ES-I3 (cell line): ENCODE results near the gene TIMM9.

Experiments
- H3K36me3 ChIP-seq: 2 replicates; pipeline ENCODE4 v1.6.1; 2013; ENCODE audit warnings: mild to moderate bottlenecking, low read length, control low read depth, moderate library complexity; ENCODE audit not compliant: insufficient read depth
- H3K4me1 ChIP-seq: 2 replicates; pipeline ENCODE4 v1.6.1; 2013; ENCODE audit warnings: mild to moderate bottlenecking, control low read depth, low read length; ENCODE audit not compliant: insufficient read depth
- H3K9ac ChIP-seq: 2 replicates; pipeline ENCODE4 v1.6.1; 2013; ENCODE audit warnings: low read depth, mild to moderate bottlenecking, low read length, moderate library complexity
- H3K9me3 ChIP-seq: 2 replicates; pipeline ENCODE4 v1.6.1; 2013; ENCODE audit warnings: mild to moderate bottlenecking, low read length, moderate library complexity; ENCODE audit not compliant: control insufficient read depth, insufficient read depth

Gene TIMM9, protein sequence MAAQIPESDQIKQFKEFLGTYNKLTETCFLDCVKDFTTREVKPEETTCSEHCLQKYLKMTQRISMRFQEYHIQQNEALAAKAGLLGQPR

DNA sequence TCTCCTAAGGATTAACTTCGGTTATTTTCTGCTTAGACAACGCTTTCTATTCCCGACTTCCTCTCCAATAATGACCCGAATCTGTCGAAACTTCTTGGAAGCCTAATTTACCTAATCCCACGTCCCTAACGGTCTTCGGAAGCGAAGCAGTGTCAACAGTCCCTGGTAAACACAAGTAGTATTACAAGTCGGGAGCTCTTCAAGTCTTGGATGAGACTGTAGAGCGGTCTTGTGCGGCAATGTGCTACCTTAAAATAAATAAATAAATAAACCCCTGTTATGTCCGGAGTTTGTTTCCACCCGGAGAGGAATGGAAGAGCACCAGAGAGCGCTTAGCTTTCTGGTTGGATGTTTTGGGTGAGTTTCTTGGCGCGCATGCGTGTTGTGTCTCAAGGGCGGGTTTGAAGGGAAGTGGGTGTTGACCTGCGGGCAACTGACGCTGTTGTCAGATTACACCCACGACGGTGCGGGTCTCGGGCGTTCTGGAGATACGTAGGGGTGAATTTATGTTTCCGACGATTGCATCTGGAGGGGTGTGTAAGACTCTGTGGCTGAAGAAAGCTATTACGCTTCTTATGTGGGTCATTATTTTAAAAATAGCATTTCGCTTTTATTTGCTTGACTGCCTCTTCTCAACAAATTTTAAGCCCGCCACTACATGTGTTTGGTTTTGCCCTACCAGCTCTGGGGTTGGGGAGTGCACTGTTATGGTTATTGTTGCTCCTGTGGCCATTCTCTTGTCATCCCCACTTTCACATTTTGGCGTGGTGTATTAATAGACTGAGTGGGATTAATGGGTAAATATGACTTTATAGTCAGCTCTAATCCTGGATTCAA is at the start of gene TIMM9, which contains the start of gene KIAA0586:
Gene TIMM9 (minus strand): TSS at position 251 of the 837 bp plus-strand sequence. CDS start 15,586 bp downstream, outside the sequence.
Gene KIAA0586 (plus strand): TSS at position 439 of the 837 bp plus-strand sequence. CDS start 546 bp downstream, outside the sequence.
- peak within 1 kb of the TSS; percentile 91 for H3K9ac ChIP-seq
- peaks cover 4% of the 10 kb centered on the region; the same call in 1 of the 2 replicates for H3K4me1 ChIP-seq
- peaks cover 5% of the 10 kb centered on the region; the same call in 1 of the 2 replicates for H3K36me3 ChIP-seq
- no peaks in the 10 kb centered on the region for H3K9me3 ChIP-seq

DNA sequence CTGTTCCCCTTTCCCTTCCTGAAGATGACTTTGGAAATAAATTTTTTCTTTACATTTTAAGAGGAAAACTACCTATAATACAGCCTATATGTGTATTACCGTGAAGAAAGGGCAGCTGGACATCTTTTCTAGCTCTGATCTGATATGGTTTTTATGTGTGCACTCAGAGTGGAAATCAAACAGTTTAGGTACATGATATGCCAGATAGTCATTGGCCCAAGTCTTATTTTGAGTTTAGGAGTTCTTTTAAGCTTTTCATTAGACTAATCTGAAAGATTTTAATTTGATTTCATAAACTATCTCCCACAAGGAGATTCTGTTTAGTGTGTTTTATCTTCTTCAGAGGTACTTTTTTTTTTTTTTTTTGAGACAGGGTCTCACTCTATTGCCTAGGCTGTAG is 49.0 kb upstream of the TIMM9 start:
- Histone ChIP-seq H3K9ac (no peak overlapping the region), H3K4me1 (no peaks in the 10 kb centered on the region), H3K9me3 (no peaks in the 10 kb centered on the region), H3K36me3 (no peaks in the 10 kb centered on the region)

DNA sequence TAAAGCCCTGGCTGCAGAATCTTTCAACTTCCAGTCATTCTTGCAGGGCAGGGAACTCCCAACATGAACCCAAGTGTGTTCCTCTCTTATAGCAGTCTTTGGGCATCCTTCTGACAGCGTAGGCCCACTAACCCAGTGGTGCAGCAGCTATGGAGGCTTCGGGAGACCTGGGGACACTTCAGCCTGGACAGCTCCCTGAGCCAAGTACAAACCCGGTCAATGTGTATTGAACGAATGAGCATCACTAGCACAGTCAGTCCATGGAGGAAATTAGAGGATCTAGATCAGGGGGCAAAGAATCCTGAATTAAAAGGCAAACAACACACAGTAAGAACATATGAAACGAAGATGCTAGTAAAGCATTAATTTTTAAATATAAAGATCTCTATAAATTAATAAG is 42.0 kb upstream of the TIMM9 start:
- no peaks in the 10 kb centered on the region; the same call in 1 of the 2 replicates for H3K36me3 ChIP-seq

DNA sequence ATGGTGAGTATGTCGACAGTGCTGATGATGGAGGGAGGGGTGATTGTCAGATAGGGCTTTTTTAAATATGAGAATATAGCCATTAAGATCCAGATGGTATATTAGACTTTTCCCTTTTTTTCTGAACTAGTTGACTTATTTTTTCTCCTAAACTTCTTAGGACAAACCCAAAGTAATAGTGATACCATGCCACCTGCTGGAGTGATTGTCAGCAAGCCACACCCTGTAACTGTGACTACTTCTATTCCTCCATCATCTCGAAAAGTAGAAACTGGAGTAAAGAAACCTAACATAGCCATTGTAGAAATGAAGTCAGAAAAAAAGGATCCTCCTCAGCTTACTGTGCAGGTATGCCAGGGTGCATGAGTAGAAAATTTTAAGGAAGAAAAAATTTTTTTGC is 40.2 kb upstream of the TIMM9 start:
- H3K4me1 ChIP-seq, result no peaks in the 10 kb centered on the region
- no peak overlapping the region for H3K9ac ChIP-seq
- no peaks in the 10 kb centered on the region; the same call in 1 of the 2 replicates for H3K36me3 ChIP-seq
- no peaks in the 10 kb centered on the region for H3K9me3 ChIP-seq

More for the DNA sequence above, 42.0 kb upstream of the TIMM9 start:
- Histone ChIP-seq H3K9me3 (no peaks in the 10 kb centered on the region), H3K9ac (no peak overlapping the region), H3K4me1 (no peaks in the 10 kb centered on the region)

DNA sequence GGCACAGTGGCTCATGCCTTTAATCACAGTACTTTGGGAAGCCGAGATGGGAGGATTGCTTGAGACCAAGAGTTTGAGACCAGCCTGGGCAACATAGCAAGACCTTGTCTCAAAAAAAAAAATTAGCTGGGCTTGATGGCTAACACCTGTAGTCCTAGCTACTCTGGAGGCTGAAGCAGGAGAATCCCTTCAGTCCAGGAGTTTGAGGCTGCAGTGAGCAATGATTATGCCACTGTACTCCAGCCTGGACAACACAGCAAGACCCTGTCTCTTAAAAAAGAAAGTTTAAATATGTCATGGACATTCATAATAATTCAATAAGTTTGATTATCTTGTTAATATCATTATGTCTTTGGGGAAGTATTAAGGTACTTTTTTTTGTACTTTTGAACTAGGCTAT is 39.1 kb upstream of the TIMM9 start:
- H3K9me3 ChIP-seq, result no peaks in the 10 kb centered on the region
- H3K9ac ChIP-seq, result no peak overlapping the region
- no peaks in the 10 kb centered on the region; the same call in 1 of the 2 replicates for H3K36me3 ChIP-seq
- H3K4me1 ChIP-seq, result no peaks in the 10 kb centered on the region

DNA sequence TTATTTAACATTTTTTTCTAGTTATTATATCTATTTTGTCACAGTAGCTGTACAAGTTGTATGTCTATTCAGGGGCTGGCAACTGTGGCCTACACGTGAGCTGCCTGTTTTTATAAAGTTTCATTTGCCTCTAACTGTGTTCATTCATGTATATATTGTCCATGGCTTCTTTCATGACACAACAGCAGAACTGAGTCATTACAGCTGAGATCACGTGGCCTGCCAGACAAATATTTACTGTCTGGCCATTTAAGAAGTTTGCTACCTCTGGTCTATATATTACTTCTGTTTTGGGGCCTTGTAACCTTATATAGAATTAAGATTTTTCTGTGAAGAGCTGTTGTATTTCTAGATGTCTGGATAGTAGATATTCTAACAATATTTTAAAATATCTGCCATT is 38.1 kb upstream of the TIMM9 start:
- no peaks in the 10 kb centered on the region for H3K4me1 ChIP-seq
- H3K9ac ChIP-seq, result no peak overlapping the region
- no peaks in the 10 kb centered on the region; the same call in 1 of the 2 replicates for H3K36me3 ChIP-seq
- H3K9me3 ChIP-seq, result no peaks in the 10 kb centered on the region

DNA sequence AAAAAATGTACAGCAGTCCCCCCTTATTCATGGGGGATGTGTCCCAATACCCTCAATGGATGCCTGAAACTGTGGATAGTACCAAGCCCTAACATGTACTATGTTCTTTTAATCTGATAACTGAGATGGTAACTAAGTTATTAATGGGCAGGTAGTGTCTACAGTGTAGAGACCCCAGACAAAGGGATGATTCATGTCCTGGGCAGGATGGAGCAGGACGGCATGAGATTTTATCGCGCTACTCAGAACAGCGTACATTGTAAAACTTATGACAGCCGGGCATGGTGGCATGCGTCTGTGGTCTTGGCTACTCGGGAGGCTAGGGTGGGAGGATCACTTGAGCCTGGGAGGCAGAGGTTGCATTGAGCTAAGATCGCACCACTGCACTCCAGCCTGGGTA is 37.3 kb upstream of the TIMM9 start:
- H3K9me3 ChIP-seq, result no peaks in the 10 kb centered on the region
- H3K9ac ChIP-seq, result no peak overlapping the region
- no peaks in the 10 kb centered on the region; the same call in 1 of the 2 replicates for H3K36me3 ChIP-seq
- no peaks in the 10 kb centered on the region for H3K4me1 ChIP-seq

DNA sequence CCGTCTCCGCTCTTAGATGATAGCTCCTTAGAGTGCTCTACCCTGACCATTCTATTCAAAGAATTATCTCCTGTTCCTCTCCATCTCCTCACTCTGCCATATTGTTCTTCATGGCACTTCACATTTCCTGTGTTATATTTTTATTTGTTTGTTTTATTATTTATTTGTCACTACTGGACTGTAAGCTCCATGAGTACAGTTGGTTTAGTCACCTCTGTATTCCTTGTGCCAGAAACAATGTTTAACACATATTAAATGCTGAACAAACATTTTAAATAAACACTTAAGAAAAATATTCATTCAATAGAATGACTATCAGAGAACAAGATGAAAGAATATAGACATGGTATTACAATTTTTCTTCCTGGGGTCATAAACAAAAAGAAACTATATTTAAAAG is 35.8 kb upstream of the TIMM9 start:
- Histone ChIP-seq H3K4me1 (no peaks in the 10 kb centered on the region), H3K36me3 (no peaks in the 10 kb centered on the region), H3K9ac (no peak overlapping the region), H3K9me3 (no peaks in the 10 kb centered on the region)

DNA sequence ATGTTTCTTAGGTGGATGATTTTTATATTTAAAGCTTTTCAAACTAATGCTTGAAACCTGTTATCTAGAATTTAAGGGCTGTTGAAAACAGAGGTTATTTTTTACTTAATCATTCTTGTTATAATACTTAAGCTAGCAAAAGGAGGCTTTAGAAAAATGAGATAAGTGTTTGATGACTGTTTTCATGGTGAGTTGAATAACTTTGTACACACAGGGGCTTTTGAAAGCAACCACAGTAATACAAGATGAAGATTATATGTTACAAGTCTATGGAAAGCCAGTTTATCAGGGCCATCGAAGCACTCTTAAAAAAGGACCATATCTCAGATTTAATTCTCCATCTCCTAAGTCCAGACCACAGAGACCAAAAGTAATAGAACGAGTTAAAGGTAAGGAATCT is 33.4 kb upstream of the TIMM9 start:
- H3K36me3 ChIP-seq, result no peaks in the 10 kb centered on the region
- peaks cover 2% of the 10 kb centered on the region for H3K4me1 ChIP-seq
- no peak overlapping the region for H3K9ac ChIP-seq

DNA sequence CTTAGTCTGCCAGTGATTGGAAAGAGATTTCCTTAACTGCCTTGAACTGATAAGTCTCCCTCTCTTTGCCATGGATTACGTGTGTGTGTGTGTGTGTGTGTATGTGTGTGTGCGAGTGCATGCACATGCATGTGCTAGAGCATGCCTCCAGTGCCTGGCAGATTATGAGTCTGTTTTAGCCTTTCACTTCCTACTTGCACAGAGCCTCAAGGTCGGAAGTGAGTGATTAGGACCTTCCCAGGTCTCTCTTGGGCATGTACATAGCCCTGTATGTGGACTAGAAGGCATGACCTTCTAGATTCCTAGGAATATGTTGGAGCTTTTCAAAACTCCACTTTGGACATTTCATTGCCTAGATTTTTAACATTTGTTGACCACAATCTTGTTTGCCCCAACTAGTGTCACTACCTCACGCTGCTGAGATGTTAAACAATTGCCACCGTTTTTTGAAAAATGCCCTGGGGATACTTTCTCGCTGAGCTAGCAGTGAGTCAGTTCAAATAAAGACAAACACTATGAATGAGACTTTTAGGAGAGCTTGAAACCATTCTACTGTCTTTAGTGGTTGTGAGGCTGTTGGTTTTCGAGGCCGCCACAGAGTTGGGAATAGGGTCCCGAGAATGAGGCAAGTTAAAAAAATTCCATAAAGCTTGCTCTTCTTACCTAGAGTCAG is 28.4 kb upstream of the TIMM9 start:
- Histone ChIP-seq H3K36me3 (peaks cover 3% of the 10 kb centered on the region; the same call in 1 of the 2 replicates), H3K9ac (no peak overlapping the region; the same call in 1 of the 2 replicates), H3K4me1 (peaks cover 8% of the 10 kb centered on the region), H3K9me3 (no peaks in the 10 kb centered on the region)

More for the DNA sequence above, 33.4 kb upstream of the TIMM9 start:
- no peaks in the 10 kb centered on the region for H3K9me3 ChIP-seq

DNA sequence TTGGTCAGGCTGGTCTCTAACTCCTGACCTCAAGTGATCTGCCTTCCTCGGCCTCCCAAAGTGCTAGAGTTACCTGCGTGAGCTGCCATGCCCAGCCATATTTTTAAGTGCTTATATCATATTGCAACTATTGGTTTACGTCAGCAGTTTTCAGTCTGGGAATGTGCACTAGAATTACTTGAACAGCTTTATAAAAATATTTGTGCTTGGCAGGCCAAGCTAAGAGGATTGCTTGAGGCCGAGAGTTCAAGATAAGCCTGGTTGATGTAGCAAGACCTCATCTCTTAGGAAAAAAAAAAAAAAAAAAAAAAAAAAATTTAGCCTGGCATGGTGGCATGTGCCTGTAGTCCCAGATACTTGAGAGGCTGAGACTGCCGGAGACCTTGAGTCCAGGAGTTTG is 17.3 kb upstream of the TIMM9 start:
- Histone ChIP-seq H3K4me1 (no peaks in the 10 kb centered on the region), H3K36me3 (no peaks in the 10 kb centered on the region; the same call in 1 of the 2 replicates), H3K9ac (no peak overlapping the region), H3K9me3 (no peaks in the 10 kb centered on the region)

DNA sequence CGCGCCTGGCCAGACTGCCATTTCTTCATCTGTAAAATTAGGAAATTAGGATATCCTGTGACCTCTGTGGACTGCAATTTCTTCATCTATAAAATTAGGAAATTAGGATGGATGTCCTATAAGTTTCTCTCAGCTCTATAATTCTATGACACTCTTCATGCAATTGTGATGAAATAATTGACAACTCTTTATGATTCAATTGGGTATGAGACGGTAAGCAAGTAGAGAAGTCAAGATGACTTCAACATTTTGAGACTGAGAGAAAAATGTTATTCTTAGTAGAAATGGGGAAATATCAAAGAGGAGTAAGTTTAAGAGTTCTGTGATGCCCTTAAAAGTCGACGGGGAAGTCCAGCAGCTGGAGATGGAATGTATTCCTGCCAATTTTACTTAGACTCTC is 12.1 kb upstream of the TIMM9 start:
- no peaks in the 10 kb centered on the region; the same call in 1 of the 2 replicates for H3K36me3 ChIP-seq
- H3K4me1 ChIP-seq, result no peaks in the 10 kb centered on the region
- H3K9ac ChIP-seq, result no peak overlapping the region
- H3K9me3 ChIP-seq, result no peaks in the 10 kb centered on the region

DNA sequence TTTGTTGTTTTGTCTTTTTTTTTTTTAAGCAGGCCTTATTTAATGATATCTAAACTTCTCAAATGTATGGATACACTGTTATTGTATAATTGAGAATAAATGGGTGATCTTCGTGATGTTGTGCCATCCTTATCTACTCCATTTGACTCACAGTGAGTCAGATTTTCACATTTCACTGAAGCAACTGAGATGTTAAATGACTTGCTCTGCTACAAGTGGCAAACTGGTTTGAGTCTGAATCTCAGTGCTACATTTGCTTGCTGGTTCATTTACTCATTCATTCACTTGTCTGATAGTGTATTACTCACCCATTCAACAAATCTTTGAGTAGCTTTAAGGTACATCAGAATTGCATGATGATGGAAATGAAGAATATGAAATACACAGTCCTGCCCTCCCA is 2.8 kb upstream of the TIMM9 start:
- no peak overlapping the region for H3K9ac ChIP-seq
- H3K4me1 ChIP-seq, result peaks cover 4% of the 10 kb centered on the region; the same call in 1 of the 2 replicates
- H3K9me3 ChIP-seq, result no peaks in the 10 kb centered on the region
- no peaks in the 10 kb centered on the region for H3K36me3 ChIP-seq

DNA sequence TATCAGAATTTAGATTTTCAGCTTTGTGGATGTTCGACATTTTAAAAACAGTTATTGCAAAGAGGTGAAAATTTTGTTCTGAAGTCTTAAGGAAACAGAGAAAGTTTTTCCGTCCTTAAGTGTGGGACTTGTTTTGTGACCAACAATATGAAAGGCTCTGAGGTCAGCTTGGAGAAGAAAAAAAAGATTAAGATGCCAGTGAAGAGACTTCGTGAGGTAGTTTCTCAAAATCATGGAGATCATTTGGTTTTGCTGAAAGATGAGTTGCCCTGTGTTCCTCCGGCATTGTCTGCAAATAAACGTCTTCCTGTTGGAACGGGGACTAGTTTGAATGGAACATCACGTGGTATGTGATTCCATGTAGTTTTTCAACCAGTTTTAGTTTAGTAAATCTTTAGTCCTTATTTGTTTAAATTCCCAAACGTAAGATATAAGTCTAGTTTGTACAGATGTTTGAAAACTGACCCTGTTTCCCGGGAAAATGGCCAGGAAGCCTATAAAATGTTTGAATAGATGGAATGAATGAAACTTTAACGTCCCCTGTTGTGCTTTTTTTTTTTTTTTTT is 870 bp upstream of the TIMM9 start:
- H3K4me1 ChIP-seq, result peaks cover 4% of the 10 kb centered on the region; the same call in 1 of the 2 replicates
- peak overlapping the region; percentile 91 for H3K9ac ChIP-seq
- peaks cover 5% of the 10 kb centered on the region; the same call in 1 of the 2 replicates for H3K36me3 ChIP-seq
- H3K9me3 ChIP-seq, result no peaks in the 10 kb centered on the region
